ENCODE results near the gene PRRG4.

DNA sequence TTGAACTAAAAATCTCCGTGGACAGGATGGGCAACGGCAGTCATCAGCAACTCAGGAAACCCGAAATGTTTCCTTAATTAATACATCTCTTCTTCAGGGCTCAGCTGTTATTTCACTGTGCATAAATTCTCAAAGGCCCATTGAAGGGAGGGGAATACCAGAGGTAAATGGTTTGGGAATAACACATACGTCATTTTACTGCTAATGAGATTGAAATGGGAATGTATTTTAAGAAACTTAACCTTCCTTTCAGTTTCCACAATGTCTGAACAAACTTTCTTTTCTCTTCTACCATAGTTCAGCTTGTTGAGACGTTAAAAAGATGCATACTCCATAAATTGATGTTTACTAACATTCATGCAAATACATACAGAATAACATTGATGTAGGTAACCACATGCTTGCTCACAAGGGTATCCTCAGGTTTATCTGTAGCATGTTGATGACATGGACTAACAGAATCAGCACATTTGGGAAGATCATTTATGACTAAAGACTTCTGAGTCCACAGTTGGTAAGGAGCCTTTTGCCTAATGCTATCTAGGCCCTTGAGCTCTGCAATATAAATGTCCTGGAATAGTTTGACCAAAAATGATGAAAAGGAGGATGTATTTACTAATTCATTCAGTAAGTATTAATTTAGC lies 7.7 kb upstream of the PRRG4 start:
- TF ChIP-seq, protein P1, sequence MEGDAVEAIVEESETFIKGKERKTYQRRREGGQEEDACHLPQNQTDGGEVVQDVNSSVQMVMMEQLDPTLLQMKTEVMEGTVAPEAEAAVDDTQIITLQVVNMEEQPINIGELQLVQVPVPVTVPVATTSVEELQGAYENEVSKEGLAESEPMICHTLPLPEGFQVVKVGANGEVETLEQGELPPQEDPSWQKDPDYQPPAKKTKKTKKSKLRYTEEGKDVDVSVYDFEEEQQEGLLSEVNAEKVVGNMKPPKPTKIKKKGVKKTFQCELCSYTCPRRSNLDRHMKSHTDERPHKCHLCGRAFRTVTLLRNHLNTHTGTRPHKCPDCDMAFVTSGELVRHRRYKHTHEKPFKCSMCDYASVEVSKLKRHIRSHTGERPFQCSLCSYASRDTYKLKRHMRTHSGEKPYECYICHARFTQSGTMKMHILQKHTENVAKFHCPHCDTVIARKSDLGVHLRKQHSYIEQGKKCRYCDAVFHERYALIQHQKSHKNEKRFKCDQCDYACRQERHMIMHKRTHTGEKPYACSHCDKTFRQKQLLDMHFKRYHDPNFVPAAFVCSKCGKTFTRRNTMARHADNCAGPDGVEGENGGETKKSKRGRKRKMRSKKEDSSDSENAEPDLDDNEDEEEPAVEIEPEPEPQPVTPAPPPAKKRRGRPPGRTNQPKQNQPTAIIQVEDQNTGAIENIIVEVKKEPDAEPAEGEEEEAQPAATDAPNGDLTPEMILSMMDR (conservative IDR thresholded peaks at IDR 0.05) = no peak
- no peak for TF ChIP-seq ZFX (IDR thresholded peaks at IDR 0.05)

Measured in C4-2B (cell line).